GM21529 (cell line): ENCODE measurements around the gene DGKE.

Experiments
- ATAC-seq: cut with Tn5 transposase; IDR thresholded peaks from one replicate; pipeline ENCODE4 v1.9.1; 2021; ENCODE audit not compliant: unreplicated experiment

The DGKE gene

GRCh38 chr17:56845934-56846333 is 12.0 kb downstream of the DGKE start:
- no peak for ATAC-seq

DNA sequence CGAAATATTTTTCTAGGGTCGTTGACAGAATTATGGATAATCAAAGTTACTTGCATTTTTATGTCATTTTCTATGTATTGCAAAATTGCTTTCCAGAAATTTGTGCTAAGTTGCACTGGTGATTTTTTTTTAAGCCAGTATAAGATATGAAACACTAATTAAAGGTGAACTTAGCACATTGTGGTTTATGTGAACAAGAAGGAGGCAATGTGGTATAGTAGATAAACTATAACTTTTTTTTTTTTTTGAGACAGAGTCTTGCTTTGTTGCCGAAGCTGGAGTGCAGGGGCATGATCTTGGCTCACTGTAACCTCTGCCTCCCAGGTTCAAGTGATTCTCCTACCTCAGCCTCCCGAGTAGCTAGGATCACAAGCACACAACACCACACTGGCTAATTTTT is 13.2 kb downstream of the DGKE start:
- no peak for ATAC-seq

DNA sequence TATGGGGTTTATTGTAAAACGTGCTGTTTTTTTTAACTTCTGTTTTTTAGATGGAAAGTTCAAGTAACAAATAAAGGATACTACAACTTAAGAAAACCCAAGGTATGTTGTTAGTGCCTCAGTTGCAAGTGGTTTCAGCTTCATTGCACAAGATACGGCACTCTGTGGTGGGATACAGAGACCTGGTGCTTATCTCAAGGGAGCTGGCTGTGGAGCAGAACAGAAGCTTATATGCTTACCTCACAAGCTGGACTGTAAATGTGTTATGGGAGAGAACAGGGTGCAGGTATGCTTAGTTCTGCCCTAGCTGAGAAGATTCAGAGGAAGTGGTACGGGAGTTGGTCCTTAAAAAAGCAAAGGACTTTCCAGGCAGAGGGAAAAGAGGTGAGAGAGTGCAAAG is 15.2 kb downstream of the DGKE start:
- ATAC-seq, result no peak

DNA sequence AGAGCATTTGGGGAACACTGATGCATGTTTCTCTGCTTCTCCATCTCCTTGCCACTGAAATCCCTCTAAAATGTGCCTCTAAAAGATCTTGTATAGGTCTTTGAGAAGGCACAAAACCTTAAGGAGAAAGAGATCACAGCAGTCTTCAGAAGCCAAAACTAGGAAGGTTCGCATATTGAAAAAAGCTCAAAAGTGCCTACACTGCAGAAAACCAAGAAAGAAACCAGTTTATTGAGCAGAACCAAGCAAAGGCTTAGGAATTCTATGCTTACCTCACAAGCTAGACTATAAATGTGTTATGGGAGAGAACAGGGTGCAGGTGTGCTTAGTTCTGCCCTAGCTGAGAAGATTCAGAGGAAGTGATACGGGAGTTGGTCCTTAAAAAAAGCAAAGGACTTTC is 16.6 kb downstream of the DGKE start:
- peak; percentile 17 for ATAC-seq

- ATAC-seq, result peak; percentile 52
Measured at GRCh38 chr17:56851008-56851407, 17.1 kb downstream of the DGKE start.

DNA sequence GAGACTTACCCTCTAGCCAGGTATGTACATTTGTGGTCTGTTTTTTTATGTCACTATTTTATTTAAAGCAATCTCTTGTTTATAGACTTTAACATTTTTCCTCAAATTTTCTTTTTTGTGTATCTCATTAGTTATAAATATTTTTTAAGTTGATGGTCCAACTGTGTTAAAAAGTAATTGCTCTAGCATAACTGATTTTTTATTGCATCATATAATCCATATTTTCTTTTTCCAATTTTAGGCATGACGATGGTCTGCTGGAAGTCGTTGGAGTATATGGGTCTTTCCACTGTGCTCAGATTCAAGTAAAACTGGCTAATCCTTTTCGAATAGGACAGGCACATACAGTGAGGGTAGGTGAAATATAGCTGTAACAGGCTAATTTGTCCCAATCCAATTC is 27.9 kb downstream of the DGKE start:
- ATAC-seq, result no peak

DNA sequence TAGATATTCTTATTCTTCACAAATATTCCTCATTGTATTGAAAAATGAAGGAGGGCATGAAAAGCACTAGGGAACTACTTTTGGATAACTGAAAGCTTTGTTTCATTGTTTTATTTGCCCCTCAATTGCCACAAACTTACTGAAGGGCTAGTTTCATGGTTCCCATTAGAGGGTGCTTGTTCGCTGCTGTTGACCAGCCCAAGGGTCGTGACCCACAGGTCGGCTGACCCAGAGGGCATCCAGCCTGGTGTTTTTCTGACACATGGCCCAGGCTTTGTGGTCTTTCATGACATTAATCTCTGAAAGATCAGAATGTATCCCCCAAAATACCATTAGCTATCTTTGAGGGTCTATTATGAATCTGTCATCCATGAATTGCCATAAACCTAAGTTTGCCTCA is 30.0 kb downstream of the DGKE start:
- ATAC-seq, result no peak

DNA sequence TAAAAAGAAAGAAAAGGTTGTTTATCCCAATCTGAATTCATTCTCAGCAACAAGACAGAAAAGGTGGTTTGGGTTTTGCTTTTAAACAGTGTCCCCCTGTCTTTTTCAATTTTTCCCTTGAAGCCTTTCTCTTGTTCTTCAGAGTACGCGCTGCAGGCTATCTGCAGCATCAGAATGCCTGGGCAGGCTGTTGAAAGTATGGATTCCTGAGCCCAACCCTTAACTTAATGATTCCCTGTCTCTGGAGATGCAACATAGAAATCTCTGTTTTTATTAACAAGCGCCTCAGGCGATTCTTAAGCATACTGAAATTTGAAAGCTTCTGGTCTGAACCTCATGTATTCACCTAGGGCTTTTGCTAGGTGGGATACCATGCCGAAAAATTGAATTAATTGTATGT is 32.1 kb downstream of the DGKE start:
- no peak for ATAC-seq

DNA sequence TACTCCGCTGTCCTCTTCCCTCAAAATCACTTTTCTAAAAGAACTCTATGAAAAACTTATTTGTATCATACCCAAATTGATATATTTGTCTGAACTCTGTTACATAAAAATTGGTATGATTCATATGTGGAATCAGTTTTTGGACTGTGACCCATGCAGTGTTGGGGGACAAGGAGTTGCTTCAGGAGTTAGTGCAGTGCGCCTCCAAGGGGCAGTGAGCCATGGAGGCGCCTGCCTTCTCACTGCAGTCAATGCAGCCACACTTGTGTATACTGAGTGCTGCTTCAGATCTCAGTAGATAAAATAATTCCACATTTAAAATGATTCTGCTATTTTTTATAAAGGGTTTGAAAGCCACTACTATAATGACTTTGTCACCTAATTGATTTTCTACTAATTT is 32.5 kb downstream of the DGKE start:
- no peak for ATAC-seq

DNA sequence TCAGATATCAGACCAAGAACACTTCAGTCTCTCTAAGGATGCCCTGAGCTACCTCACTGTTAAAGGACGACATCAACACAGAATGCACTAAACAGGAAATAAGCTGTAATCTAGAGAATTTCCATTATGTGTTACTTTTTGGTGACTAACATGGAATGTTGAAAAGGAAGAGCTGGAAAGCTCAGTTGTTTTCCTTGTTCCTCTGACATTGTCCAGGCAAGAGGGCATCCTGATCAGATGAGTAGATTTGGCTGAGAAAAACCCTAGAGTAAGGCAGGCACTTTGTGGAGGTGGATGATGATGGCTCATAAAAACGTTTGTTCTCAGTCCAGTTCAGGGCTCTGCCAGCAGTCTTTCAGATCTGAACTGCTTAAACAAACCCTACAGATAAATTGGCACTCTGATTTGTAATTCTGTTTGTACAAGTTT is 34.0 kb downstream of the DGKE start:
- no peak for ATAC-seq

- ATAC-seq, result no peak
Measured at GRCh38 chr17:56868716-56869115, 34.8 kb downstream of the DGKE start.

GRCh38 chr17:56870081-56870651 is 36.2 kb downstream of the DGKE start:
- peak; percentile 69 for ATAC-seq

GRCh38 chr17:56876766-56877179 is 42.8 kb downstream of the DGKE start:
- no peak for ATAC-seq

DNA sequence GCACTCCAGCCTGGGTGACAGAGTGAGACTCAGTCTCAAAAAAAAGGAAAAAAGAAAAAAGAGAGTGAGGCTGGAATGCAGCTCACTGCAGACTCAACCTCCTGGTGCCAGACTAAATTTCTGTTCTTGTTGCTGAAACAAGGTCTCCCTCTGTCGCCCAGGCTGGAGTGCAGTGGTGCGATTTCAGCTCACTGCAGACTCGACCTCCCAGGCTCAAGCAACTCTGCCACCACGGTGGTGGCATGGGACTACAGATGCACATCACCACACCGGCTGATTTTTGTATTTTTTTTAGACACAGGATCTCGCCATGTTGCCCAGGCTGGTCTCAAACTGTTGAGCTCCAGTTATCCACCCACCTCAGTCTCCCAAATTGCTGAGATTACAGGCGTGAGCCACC is 45.3 kb downstream of the DGKE start:
- no peak for ATAC-seq

DNA sequence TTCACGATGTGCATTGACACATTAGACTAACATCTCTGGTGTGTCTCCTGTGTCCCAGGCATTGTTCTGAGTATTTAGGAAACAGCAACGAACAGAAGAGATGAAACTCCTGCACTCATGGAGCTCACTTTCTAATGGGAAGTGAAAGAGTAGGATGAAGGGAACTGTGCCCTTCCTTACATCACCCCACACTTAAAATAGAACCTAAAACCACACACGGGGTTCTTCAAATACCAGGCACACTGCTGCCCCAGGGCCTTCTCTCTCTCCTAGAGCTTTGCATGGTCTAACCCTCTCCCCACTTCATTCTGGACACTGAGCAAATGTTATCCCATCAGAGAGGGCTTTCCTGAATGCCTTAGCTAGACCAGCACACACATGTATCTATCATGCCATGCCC is 46.2 kb downstream of the DGKE start:
- ATAC-seq, result no peak

DNA sequence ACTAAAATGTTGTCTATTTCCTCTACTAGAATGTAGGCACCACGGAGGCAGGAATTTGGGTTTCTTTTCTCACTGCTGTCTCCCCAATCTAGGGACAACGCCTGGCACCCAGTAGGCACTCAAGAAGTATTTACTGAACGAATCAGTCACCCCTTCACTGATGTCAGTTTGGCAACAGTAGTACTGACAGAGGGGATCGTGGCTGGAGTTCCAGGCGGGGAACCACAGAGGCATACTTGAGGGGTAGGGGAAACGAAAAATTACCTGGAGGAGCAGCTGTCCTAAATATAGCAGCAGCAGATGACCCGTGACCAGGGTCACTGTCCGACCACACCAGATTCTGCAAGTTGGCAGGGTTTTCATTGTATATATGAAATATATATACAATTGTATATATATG is 46.6 kb downstream of the DGKE start:
- ATAC-seq, result no peak

DNA sequence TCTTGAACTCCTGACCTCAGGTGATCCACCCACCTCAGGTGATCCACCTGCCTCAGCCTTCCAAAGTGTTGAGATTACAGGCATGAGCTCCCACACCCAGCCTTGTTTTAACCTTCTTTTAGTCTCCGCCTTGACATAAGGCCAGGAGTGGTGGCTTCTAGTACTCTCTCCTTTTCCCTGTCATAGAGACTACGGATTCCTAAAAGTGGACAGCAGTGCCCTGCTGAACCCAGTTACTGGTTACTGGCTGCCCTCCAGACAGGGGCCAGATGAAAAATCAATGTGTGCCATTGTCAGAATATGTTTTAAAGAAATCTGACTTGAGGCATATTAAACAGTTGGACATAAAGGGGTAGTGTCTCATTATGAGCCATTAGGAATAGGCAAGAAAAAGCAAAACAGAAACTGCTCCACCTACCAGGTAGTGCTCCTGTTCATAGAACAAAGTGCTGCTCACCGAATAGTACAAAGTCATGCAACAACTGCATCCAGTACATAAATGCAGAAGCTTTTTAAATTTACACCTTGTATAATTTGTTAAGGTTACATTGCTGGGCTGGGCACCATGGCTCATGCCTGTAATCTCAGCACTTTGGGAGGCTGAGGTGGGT is 47.8 kb downstream of the DGKE start:
- ATAC-seq, result no peak

DNA sequence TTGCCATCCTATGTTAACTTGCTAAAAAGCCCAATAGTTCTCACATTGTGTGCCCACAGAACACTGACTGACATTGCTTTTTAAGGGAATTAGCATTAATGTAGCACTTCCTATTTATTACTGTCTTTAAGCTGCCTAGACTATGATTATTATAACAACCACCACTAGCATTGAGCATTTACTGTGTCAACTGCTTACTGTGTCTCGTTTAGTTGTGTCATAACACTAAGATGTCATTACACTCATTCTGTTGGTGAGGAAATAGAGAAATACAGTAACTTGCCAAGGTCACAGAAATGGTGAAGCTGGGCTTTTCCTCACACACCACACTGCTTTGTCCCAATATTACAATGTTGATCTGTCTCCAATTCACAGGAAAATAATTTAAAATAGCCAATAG is 49.7 kb downstream of the DGKE start:
- no peak for ATAC-seq

DNA sequence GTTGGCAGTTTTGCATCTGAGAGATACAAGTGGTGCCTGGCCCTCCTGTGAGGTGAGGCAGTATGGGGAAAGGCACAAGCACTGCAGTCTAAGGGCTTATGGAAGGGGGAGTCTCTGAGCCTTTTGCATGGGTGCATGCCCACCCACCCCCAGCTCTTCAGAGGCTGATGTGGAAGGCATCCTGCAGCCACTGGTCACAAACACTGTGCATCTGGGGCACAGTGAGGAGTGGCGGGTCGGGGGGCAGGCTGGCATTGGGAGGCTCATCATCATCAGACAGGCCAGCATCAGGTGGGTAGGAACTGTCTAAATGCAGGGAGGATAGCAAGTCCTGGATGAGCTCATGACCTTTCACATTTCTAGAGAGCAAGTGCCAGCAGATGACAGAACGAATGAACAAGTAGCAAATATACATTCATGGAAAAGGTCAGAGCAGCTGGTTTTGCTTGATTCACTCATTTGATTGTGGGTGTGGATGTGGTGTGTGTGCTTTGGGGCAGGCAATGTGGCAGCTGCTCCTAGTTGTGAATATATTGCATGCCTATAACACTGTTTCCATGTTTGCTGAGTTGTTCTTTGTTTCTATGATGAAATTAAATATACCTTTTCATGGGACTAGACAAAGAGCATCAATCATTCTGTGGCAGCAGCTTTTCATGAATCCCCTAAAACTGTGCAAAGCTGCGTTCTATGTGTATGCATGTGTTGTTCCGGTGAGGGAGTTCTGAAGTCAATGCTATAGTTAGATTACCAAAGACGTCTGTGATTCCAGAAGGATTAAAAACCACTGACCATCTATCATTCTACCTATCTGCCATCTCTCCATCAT is 50.7 kb downstream of the DGKE start:
- no peak for ATAC-seq

GRCh38 chr17:56885312-56885657 is 51.3 kb downstream of the DGKE start:
- ATAC-seq, result no peak

DNA sequence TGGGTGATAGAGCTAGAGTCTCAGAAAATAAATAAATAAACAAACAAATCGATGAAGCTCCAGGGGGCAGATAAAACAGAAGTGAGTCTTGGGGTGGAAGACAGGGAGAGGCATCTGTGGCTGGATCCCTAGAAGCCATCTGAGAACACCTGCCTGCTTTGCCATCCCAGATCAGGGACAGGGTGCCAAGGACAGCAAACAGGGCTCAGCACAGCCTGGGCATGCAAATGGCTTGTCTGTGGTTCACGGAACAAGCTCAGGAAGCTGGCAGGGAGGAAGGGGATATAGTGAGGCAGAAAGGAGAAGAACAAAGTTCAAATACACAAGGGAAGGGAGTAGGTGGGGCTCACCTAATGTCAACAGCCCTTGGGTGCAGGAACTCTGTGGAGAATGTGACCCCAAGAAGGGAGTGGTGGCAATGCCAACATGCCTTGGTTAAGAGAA is 52.4 kb downstream of the DGKE start:
- no peak for ATAC-seq

GRCh38 chr17:56887105-56887504 is 53.2 kb downstream of the DGKE start:
- ATAC-seq, result no peak
